C4-2B (cell line): ENCODE measurements around the gene USP11.

Source experiments
- H3K27ac ChIP-seq: fragments of 450-650 bp; 2 replicates; pipeline ENCODE4 v1.5.1; 2017
- CTCF ChIP-seq: fragments of 450-650 bp; conservative IDR thresholded peaks from 2 replicates; pipeline ENCODE4 v1.5.1; 2017; ENCODE audit warnings: mild to moderate bottlenecking
- ZFX ChIP-seq: fragments of 450-650 bp; IDR thresholded peaks from 2 replicates; pipeline ENCODE4 v1.6.1; 2017

Gene USP11

GRCh38 chrX:47232803-47233332 is at the start of gene USP11:
USP11 (plus strand) TSS chrX:47233009; CDS start chrX:47233044, 35 bp downstream.
- peak within 1 kb of the TSS; percentile 87 for H3K27ac ChIP-seq
- TF ChIP-seq CTCF, result no peak
- no peak for TF ChIP-seq ZFX

GRCh38 chrX:47184486-47184885 is 48.3 kb upstream of the USP11 start:
- TF ChIP-seq ZFX, result no peak
- TF ChIP-seq CTCF, result no peak
- H3K27ac ChIP-seq, result no peak overlapping the region

DNA sequence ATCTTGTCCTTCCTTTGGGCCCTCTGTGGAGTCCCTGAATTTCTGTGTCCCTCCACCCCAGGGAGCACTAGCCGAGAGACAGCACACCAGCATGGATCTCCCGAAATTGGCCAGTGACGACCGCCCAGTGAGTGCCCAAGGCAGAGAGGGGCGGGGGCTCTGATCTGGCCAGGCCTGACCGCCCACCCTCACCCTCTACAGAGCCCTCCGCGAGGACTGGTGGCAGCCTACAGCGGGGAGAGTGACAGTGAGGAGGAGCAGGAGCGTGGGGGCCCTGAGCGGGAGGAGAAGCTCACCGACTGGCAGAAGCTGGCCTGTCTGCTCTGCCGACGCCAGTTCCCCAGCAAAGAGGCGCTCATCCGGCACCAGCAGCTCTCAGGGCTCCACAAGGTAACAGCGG is 47.6 kb upstream of the USP11 start:
- no peak for TF ChIP-seq CTCF
- TF ChIP-seq ZFX, result no peak
- H3K27ac ChIP-seq, result no peak overlapping the region

- TF ChIP-seq ZFX (no peak), CTCF (no peak)
Observed at GRCh38 chrX:47186096-47186740, 46.6 kb upstream of the USP11 start.

GRCh38 chrX:47187106-47187677 is 45.6 kb upstream of the USP11 start:
- no peak overlapping the region for H3K27ac ChIP-seq
- TF ChIP-seq CTCF, result no peak
- no peak for TF ChIP-seq ZFX

More at GRCh38 chrX:47186096-47186740, 46.6 kb upstream of the USP11 start:
- no peak overlapping the region for H3K27ac ChIP-seq

DNA sequence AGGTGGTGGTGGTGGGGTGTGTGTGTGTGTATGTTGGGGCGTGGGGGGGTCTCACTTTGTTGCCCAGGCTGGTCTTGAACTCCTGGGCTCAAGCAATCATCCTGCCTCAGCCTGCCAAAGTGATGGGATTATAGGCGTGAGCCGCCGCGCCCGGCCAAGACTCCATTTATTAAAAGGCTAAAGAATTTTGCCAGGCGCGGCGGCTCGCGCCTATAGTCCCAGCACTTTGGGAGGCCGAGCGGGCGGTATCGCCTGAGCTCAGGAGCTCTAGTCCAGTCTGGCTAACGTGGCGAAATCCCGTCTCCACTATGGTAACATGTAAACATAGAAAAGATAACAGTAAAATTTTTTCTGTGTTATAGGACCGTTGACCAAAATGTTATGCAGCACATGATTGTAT is 42.9 kb upstream of the USP11 start:
- TF ChIP-seq ZFX (no peak), CTCF (no peak)
- H3K27ac ChIP-seq, result no peak overlapping the region

GRCh38 chrX:47190445-47191269 is 42.2 kb upstream of the USP11 start:
- H3K27ac ChIP-seq, result peak overlapping the region; percentile 78
- no peak for TF ChIP-seq ZFX
- TF ChIP-seq CTCF, result no peak
